NB4 (cell line): Measurements from ENCODE around the gene MAP4K4.

Experiments used
- TF ChIP-seq, protein P1 (sequence below): IDR thresholded peaks from one replicate; pipeline ENCODE4 v1.5.1; 2012; ENCODE audit warnings: low read depth, low read length
- TF ChIP-seq, protein P2 (sequence below): IDR thresholded peaks from 2 replicates; pipeline ENCODE4 v1.6.1; 2011; ENCODE audit warnings: low read depth, low read length

DNA sequence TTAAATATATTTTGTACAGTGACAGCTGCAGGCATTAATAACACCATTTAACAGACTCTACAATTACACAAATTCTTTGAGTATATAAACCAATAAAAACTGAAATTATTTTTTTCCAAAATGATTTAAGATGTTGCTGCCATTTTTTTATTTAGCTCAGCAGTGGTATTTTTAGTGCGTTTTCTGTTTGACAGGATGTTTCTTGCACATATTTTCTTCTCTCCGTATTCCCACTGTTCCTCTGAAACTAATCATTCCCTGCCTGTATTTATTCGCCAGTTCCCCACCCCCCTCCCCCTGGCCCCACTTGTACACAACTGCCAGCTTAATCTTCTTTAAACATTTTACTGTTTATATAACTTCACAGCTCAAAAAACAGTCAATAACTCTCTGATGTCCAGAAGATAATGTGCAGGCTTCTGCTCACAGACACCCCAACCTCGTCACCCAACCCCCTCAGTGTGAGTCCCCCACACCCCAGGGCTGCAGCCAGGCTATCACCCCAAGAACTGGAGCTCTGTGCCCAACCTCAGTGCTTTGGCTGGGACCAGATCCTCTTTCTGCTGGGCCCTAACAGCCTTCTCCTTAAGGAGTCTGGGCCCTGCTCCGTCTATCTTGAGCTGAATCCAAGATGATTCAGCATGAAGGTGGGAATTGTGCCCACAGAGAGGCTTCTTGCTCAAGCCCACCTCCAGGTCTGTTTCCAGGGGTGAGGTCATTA is 41.6 kb upstream of the MAP4K4 start:
- TF ChIP-seq, protein P1, sequence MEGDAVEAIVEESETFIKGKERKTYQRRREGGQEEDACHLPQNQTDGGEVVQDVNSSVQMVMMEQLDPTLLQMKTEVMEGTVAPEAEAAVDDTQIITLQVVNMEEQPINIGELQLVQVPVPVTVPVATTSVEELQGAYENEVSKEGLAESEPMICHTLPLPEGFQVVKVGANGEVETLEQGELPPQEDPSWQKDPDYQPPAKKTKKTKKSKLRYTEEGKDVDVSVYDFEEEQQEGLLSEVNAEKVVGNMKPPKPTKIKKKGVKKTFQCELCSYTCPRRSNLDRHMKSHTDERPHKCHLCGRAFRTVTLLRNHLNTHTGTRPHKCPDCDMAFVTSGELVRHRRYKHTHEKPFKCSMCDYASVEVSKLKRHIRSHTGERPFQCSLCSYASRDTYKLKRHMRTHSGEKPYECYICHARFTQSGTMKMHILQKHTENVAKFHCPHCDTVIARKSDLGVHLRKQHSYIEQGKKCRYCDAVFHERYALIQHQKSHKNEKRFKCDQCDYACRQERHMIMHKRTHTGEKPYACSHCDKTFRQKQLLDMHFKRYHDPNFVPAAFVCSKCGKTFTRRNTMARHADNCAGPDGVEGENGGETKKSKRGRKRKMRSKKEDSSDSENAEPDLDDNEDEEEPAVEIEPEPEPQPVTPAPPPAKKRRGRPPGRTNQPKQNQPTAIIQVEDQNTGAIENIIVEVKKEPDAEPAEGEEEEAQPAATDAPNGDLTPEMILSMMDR = no peak
- TF ChIP-seq, protein P2, sequence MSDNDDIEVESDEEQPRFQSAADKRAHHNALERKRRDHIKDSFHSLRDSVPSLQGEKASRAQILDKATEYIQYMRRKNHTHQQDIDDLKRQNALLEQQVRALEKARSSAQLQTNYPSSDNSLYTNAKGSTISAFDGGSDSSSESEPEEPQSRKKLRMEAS = no peak
